HepG2 (cell line): ENCODE measurements around the gene IGFBP6. TPM values are rescaled to one million over a fixed set of nuclear protein-coding genes. Genes with fewer than 3 reads are reported as not detected.
A peak's percentile ranks its signal among the peaks of the same experiment; 100 is the strongest.

ENCODE experiments used
- ATF1 ChIP-seq: IDR thresholded peaks from 2 replicates; pipeline ENCODE4 v1.6.1; 2016; ENCODE audit warnings: mild to moderate bottlenecking, control low read depth
- BCL6 ChIP-seq: IDR thresholded peaks from 2 replicates; pipeline ENCODE4 v1.6.1; 2016; ENCODE audit warnings: missing genetic modification reagents, missing compliant biosample characterization
- HES4 ChIP-seq: sonication (generic); formaldehyde crosslinking; IDR thresholded peaks from 2 replicates; pipeline ENCODE4 v1.9.0; 2021; ENCODE audit warnings: mild to moderate bottlenecking, missing genetic modification reagents, borderline replicate concordance
- JUN ChIP-seq: sonication (generic); formaldehyde crosslinking; IDR thresholded peaks from 2 replicates; pipeline ENCODE4 v1.4.0; 2020; ENCODE audit warnings: mild to moderate bottlenecking, missing genetic modification reagents
- NR2F1 ChIP-seq, 2 experiments: fragments of 450-650 bp in 1 of 2; formaldehyde crosslinking in 1 of 2; IDR thresholded peaks; 2 replicates each; pipeline versions ENCODE4 v1.5.0 to v1.6.1; 2016 to 2020; ENCODE audit warnings: mild to moderate bottlenecking in 1 of 2, missing compliant biosample characterization in 1 of 2, missing genetic modification reagents in 1 of 2, moderate library complexity in 1 of 2
- TOPORS ChIP-seq: sonication (generic); formaldehyde crosslinking; IDR thresholded peaks from 2 replicates; pipeline ENCODE4 v1.8.0; 2023; ENCODE audit warnings: mild to moderate bottlenecking, missing genetic modification reagents
- ZBTB1 ChIP-seq: sonication (generic); formaldehyde crosslinking; IDR thresholded peaks from 2 replicates; pipeline ENCODE4 v1.4.0; 2020; ENCODE audit warnings: missing genetic modification reagents, borderline replicate concordance
- ZBTB20 ChIP-seq: sonication (generic); formaldehyde crosslinking; IDR thresholded peaks from 2 replicates; pipeline ENCODE4 v1.8.1; 2023; ENCODE audit warnings: missing genetic modification reagents, low read depth, mild to moderate bottlenecking, borderline replicate concordance
- ZC3H4 ChIP-seq: sonication (generic); formaldehyde crosslinking; IDR thresholded peaks from 2 replicates; pipeline ENCODE4 v1.4.0; 2020; ENCODE audit warnings: missing genetic modification reagents, borderline replicate concordance
- ZFX ChIP-seq: sonication (generic); formaldehyde crosslinking; IDR thresholded peaks from 2 replicates; pipeline ENCODE4 v1.4.0; 2020; ENCODE audit warnings: mild to moderate bottlenecking, low read depth, missing genetic modification reagents, moderate library complexity
- ZFY ChIP-seq: sonication (generic); formaldehyde crosslinking; IDR thresholded peaks from 2 replicates; pipeline ENCODE4 v1.4.0; 2020; ENCODE audit warnings: missing genetic modification reagents
- ZNF75D ChIP-seq: sonication (generic); formaldehyde crosslinking; IDR thresholded peaks from 2 replicates; pipeline ENCODE4 v1.8.1; 2023; ENCODE audit warnings: missing genetic modification reagents, mild to moderate bottlenecking, borderline replicate concordance
- polyA plus RNA-seq, 8 experiments: library from polyadenylated mRNA; depleted of rRNA in 3 of 8; stranded (reverse) in 7 of 8; unstranded in 1 of 8; fragments of >200 nt; fragmentation: Illumina TruSeq in 4 of 8; extraction: Trizol in 4 of 8; gene quantifications; 2 replicates each; pipeline versions ENCODE4 v1.2.1 to v1.2.3, GENCODE V29; 2011 to 2016; ENCODE audit warnings: low read depth in 4 of 8, missing spikeins in 1 of 8, mixed read lengths in 1 of 8; ENCODE audit not compliant: insufficient read depth in 1 of 8
- total RNA-seq, 5 experiments: library from RNA; depleted of rRNA; stranded (reverse); fragments of >200 nt; fragmentation: Illumina TruSeq; extraction: Trizol; gene quantifications; 2 replicates each; pipeline ENCODE4 v1.2.3, GENCODE V29; 2016; ENCODE audit warnings: low read depth in 1 of 5
- TF ChIP-seq, protein P1 (sequence below): IDR thresholded peaks from 2 replicates; pipeline ENCODE4 v1.6.1; 2012; ENCODE audit warnings: low read depth, low read length, improper control_type of control experiment
- TF ChIP-seq, protein P2 (sequence below): sonication (generic); formaldehyde crosslinking; IDR thresholded peaks from 2 replicates; pipeline ENCODE4 v1.5.1; 2020; ENCODE audit warnings: missing genetic modification reagents, mild to moderate bottlenecking, borderline replicate concordance
- TF ChIP-seq, protein P3 (sequence below): sonication (generic); formaldehyde crosslinking; IDR thresholded peaks from 2 replicates; pipeline ENCODE4 v1.8.0; 2022; ENCODE audit warnings: missing genetic modification reagents, mild to moderate bottlenecking, borderline replicate concordance
- TF ChIP-seq, protein P4 (sequence below): sonication (generic); formaldehyde crosslinking; IDR thresholded peaks from 2 replicates; pipeline ENCODE4 v1.4.0; 2020; ENCODE audit warnings: low read depth, mild to moderate bottlenecking, missing genetic modification reagents
- TF ChIP-seq, protein P5 (sequence below): sonication (generic); formaldehyde crosslinking; IDR thresholded peaks from 2 replicates; pipeline ENCODE4 v1.4.0; 2020; ENCODE audit warnings: mild to moderate bottlenecking, missing genetic modification reagents, borderline replicate concordance

IGFBP6 gene
- total and polyA plus RNA-seq, 2 of the 13 experiments (the other 11 are each of a cell fraction or from before 2014, with no cell fraction given) = 3.9 to 25.2 TPM

DNA sequence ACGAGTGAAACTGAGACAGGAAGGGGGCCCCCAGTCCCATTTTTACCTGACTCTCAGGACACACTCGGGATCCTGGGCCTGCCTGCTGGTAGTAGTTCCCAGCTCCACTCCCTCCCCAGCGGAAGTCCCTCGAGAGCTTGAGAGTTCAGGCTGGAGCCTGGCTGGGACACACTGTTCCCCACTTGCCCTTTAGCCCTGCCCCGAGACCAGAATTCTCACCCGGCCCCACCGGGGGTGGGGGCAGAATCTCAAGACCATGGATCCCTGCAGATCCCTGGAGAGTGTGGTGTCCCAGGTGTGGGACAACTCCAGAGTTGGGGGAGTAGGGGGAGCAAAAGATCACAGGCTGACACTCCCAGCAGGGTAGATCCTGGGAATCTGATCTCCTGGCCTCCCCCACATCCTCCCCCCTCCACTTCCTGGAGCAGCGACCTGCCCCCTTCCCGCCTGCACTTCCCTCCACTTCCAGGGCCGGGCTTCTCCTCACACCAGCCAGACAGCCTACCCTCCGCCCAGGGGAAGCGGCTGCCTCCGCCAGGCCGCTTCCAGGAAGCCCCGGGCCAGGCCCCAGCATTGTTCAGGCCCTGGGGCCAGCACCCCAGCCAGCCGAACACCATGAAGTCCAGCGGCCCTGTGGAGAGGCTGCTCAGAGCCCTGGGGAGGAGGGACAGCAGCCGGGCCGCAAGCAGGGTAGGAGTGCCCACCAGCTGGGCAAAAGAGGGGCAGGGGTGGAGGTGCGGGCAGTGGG is 47.7 kb upstream of the IGFBP6 start, which contains the start of gene TNS2 (continued):
- TF ChIP-seq, protein P1, sequence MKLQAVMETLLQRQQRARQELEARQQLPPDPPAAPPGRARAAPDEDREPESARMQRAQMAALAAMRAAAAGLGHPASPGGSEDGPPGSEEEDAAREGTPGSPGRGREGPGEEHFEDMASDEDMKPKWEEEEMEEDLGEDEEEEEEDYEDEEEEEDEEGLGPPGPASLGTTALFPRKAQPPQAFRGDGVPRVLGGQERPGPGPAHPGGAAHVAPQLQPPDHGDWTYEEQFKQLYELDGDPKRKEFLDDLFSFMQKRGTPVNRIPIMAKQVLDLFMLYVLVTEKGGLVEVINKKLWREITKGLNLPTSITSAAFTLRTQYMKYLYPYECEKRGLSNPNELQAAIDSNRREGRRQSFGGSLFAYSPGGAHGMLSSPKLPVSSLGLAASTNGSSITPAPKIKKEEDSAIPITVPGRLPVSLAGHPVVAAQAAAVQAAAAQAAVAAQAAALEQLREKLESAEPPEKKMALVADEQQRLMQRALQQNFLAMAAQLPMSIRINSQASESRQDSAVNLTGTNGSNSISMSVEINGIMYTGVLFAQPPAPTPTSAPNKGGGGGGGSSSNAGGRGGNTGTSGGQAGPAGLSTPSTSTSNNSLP = no peak
- TF ChIP-seq ZBTB1 (no peak), BCL6 (peak; percentile 69), ZFX (CRISPR knock-in tag) (peak; percentile 85), ZBTB20 (CRISPR knock-in tag) (no peak; the same call in 1 of the 2 replicates), ZNF75D (CRISPR knock-in tag) (no peak), HES4 (peak; percentile 75; the same call in 1 of the 2 replicates), ATF1 (CRISPR knock-in tag) (no peak), ZFY (peak; percentile 78), JUN (CRISPR knock-in tag) (no peak), NR2F1 (CRISPR knock-in tag; IDR thresholded peaks at IDR 0.05) (peak; percentile 26 to 62; a peak in 3 of 4 replicates), ZC3H4 (no peak), TOPORS (no peak)
- TF ChIP-seq, protein P2, sequence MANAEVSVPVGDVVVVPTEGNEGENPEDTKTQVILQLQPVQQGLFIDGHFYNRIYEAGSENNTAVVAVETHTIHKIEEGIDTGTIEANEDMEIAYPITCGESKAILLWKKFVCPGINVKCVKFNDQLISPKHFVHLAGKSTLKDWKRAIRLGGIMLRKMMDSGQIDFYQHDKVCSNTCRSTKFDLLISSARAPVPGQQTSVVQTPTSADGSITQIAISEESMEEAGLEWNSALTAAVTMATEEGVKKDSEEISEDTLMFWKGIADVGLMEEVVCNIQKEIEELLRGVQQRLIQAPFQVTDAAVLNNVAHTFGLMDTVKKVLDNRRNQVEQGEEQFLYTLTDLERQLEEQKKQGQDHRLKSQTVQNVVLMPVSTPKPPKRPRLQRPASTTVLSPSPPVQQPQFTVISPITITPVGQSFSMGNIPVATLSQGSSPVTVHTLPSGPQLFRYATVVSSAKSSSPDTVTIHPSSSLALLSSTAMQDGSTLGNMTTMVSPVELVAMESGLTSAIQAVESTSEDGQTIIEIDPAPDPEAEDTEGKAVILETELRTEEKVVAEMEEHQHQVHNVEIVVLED (CRISPR knock-in tag) = no peak
- TF ChIP-seq, protein P3, sequence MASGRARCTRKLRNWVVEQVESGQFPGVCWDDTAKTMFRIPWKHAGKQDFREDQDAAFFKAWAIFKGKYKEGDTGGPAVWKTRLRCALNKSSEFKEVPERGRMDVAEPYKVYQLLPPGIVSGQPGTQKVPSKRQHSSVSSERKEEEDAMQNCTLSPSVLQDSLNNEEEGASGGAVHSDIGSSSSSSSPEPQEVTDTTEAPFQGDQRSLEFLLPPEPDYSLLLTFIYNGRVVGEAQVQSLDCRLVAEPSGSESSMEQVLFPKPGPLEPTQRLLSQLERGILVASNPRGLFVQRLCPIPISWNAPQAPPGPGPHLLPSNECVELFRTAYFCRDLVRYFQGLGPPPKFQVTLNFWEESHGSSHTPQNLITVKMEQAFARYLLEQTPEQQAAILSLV = no peak
- TF ChIP-seq, protein P4, sequence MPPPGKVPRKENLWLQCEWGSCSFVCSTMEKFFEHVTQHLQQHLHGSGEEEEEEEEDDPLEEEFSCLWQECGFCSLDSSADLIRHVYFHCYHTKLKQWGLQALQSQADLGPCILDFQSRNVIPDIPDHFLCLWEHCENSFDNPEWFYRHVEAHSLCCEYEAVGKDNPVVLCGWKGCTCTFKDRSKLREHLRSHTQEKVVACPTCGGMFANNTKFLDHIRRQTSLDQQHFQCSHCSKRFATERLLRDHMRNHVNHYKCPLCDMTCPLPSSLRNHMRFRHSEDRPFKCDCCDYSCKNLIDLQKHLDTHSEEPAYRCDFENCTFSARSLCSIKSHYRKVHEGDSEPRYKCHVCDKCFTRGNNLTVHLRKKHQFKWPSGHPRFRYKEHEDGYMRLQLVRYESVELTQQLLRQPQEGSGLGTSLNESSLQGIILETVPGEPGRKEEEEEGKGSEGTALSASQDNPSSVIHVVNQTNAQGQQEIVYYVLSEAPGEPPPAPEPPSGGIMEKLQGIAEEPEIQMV (CRISPR knock-in tag) = no peak
- TF ChIP-seq, protein P5, sequence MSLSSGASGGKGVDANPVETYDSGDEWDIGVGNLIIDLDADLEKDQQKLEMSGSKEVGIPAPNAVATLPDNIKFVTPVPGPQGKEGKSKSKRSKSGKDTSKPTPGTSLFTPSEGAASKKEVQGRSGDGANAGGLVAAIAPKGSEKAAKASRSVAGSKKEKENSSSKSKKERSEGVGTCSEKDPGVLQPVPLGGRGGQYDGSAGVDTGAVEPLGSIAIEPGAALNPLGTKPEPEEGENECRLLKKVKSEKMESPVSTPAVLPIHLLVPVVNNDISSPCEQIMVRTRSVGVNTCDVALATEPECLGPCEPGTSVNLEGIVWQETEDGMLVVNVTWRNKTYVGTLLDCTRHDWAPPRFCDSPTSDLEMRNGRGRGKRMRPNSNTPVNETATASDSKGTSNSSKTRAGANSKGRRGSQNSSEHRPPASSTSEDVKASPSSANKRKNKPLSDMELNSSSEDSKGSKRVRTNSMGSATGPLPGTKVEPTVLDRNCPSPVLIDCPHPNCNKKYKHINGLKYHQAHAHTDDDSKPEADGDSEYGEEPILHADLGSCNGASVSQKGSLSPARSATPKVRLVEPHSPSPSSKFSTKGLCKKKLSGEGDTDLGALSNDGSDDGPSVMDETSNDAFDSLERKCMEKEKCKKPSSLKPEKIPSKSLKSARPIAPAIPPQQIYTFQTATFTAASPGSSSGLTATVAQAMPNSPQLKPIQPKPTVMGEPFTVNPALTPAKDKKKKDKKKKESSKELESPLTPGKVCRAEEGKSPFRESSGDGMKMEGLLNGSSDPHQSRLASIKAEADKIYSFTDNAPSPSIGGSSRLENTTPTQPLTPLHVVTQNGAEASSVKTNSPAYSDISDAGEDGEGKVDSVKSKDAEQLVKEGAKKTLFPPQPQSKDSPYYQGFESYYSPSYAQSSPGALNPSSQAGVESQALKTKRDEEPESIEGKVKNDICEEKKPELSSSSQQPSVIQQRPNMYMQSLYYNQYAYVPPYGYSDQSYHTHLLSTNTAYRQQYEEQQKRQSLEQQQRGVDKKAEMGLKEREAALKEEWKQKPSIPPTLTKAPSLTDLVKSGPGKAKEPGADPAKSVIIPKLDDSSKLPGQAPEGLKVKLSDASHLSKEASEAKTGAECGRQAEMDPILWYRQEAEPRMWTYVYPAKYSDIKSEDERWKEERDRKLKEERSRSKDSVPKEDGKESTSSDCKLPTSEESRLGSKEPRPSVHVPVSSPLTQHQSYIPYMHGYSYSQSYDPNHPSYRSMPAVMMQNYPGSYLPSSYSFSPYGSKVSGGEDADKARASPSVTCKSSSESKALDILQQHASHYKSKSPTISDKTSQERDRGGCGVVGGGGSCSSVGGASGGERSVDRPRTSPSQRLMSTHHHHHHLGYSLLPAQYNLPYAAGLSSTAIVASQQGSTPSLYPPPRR = 0 out of 2 replicates have a peak, but pooled peaks have one; percentile 41
